ENCODE results near the gene MEF2D. TPM values are rescaled to one million over a fixed set of nuclear protein-coding genes. Genes with fewer than 3 reads are reported as not detected.

Gene MEF2D
- total RNA-seq, 6 donors from 2014 or later = 42.7 to 146 (median 58.7) TPM

- DNase-seq (no peak), ATAC-seq (ENCODE audit: low FRiP score in 2 of 2) (no peak)
- Histone ChIP-seq H3K27me3 (peaks cover 0 to 49% (median 15%) of the 10 kb centered on the region in 4 donors), H3K4me1 (no peaks in the 10 kb centered on the region), H3K36me3 (no peaks in the 10 kb centered on the region), H3K9me3 (no peaks in the 10 kb centered on the region), H3K27ac (no peak overlapping the region), H3K4me3 (no peak overlapping the region)
- 4 to 5% methylated on average over 13 of the region's 13 CpGs for WGBS, 2 donors
- no peak for TF ChIP-seq POLR2AphosphoS5 (IDR thresholded peaks at IDR 0.05)
- no peak for TF ChIP-seq EP300 (IDR thresholded peaks at IDR 0.05)
- TF ChIP-seq POLR2A (IDR thresholded peaks at IDR 0.05) = no peak
- no peak for TF ChIP-seq CTCF (IDR thresholded peaks at IDR 0.05)
These were observed 71.1 kb downstream of the MEF2D start for GRCh38 chr1:156429313-156430060.

- 13 to 21% methylated on average over 4 of the region's 4 CpGs for WGBS, 2 donors
- no peak for TF ChIP-seq POLR2A (IDR thresholded peaks at IDR 0.05)
- TF ChIP-seq POLR2AphosphoS5 (IDR thresholded peaks at IDR 0.05) = no peak
- no peak for TF ChIP-seq EP300 (IDR thresholded peaks at IDR 0.05)
- no peak overlapping the region for H3K27ac ChIP-seq
- no peaks in the 10 kb centered on the region for H3K9me3 ChIP-seq
- no peak for ATAC-seq (ENCODE audit: low FRiP score in 2 of 2)
- H3K4me1 ChIP-seq = no peaks in the 10 kb centered on the region
- H3K4me3 ChIP-seq = no peak overlapping the region
- H3K27me3 ChIP-seq = peaks cover 0 to 44% (median 12%) of the 10 kb centered on the region in 4 donors
- H3K36me3 ChIP-seq = no peaks in the 10 kb centered on the region
- no peak for DNase-seq
These were observed 71.8 kb downstream of the MEF2D start for GRCh38 chr1:156428746-156429288.

GRCh38 chr1:156427957-156428356, 72.6 kb downstream of the MEF2D start:
- no peaks in the 10 kb centered on the region for H3K4me1 ChIP-seq
- H3K4me3 ChIP-seq = no peak overlapping the region
- ATAC-seq (ENCODE audit: low FRiP score in 2 of 2) = no peak
- H3K9me3 ChIP-seq = no peaks in the 10 kb centered on the region
- peaks cover 0 to 37% (median 12%) of the 10 kb centered on the region in 4 donors for H3K27me3 ChIP-seq
- no peak for DNase-seq
- no peaks in the 10 kb centered on the region for H3K36me3 ChIP-seq
- TF ChIP-seq CTCF (IDR thresholded peaks at IDR 0.05) = no peak
- TF ChIP-seq EP300 (IDR thresholded peaks at IDR 0.05) = no peak
- no peak for TF ChIP-seq POLR2AphosphoS5 (IDR thresholded peaks at IDR 0.05)
- TF ChIP-seq POLR2A (IDR thresholded peaks at IDR 0.05) = no peak
- 65 to 79% methylated on average over 2 to 5 of the region's 5 CpGs for WGBS, 2 donors
- H3K27ac ChIP-seq = no peak overlapping the region

- Histone ChIP-seq H3K9me3 (no peaks in the 10 kb centered on the region), H3K4me1 (peaks cover 10 to 14% (median 11%) of the 10 kb centered on the region in 4 donors), H3K4me3 (no peak overlapping the region), H3K27me3 (peaks cover 0 to 38% (median 18%) of the 10 kb centered on the region in 4 donors), H3K27ac (no peak overlapping the region), H3K36me3 (no peaks in the 10 kb centered on the region)
- ATAC-seq (ENCODE audit: low FRiP score in 2 of 2) (no peak), DNase-seq (no peak)
- no peak for TF ChIP-seq CTCF (IDR thresholded peaks at IDR 0.05)
- no peak for TF ChIP-seq POLR2AphosphoS5 (IDR thresholded peaks at IDR 0.05)
- no peak for TF ChIP-seq EP300 (IDR thresholded peaks at IDR 0.05)
- no peak for TF ChIP-seq POLR2A (IDR thresholded peaks at IDR 0.05)
- WGBS, 2 donors = 88 to 95% methylated on average over 7 of the region's 7 CpGs
These were observed 74.6 kb downstream of the MEF2D start for GRCh38 chr1:156425943-156426342.

- H3K4me1 ChIP-seq = peaks cover 20 to 24% (median 22%) of the 10 kb centered on the region in 4 donors
- no peak for DNase-seq
- H3K27me3 ChIP-seq = peaks cover 1 to 45% (median 25%) of the 10 kb centered on the region in 4 donors
- no peak for ATAC-seq (ENCODE audit: low FRiP score in 2 of 2)
- TF ChIP-seq EP300 (IDR thresholded peaks at IDR 0.05) (no peak), CTCF (IDR thresholded peaks at IDR 0.05) (no peak), POLR2A (IDR thresholded peaks at IDR 0.05) (no peak), POLR2AphosphoS5 (IDR thresholded peaks at IDR 0.05) (no peak)
- no peaks in the 10 kb centered on the region for H3K9me3 ChIP-seq
- H3K36me3 ChIP-seq = no peaks in the 10 kb centered on the region
- H3K4me3 ChIP-seq = no peak overlapping the region
- H3K27ac ChIP-seq = no peak overlapping the region
- 73 to 82% methylated on average over 6 to 10 of the region's 10 CpGs for WGBS, 2 donors
These were observed 75.7 kb downstream of the MEF2D start for GRCh38 chr1:156424806-156425432.
